ENCODE results near the gene LIN9. TPM values are rescaled to one million over a fixed set of nuclear protein-coding genes. Genes with fewer than 3 reads are reported as not detected.
"Not testable (repeated sequence)": the region's sequence is repeated elsewhere in the genome, so short reads cannot be mapped to it uniquely, and the experiment has no call there.

Gene LIN9, protein sequence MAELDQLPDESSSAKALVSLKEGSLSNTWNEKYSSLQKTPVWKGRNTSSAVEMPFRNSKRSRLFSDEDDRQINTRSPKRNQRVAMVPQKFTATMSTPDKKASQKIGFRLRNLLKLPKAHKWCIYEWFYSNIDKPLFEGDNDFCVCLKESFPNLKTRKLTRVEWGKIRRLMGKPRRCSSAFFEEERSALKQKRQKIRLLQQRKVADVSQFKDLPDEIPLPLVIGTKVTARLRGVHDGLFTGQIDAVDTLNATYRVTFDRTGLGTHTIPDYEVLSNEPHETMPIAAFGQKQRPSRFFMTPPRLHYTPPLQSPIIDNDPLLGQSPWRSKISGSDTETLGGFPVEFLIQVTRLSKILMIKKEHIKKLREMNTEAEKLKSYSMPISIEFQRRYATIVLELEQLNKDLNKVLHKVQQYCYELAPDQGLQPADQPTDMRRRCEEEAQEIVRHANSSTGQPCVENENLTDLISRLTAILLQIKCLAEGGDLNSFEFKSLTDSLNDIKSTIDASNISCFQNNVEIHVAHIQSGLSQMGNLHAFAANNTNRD
- polyA plus RNA-seq (ENCODE audit: insufficient read length in 12 of 12): 1 to 10 TPM in 10 of 12 donors, not detected in 2; 6.6 to 9.2 (median 8.5) TPM
- long read RNA-seq, donor 1: 0 reads
- long read RNA-seq, donor 2, partial matches to known transcripts: 0 of 1 reads
- long read RNA-seq, donor 2, other reads (novel, unspliced or antisense): 0 of 1 reads
- long read RNA-seq, donor 3, partial matches to known transcripts: 0 of 1 reads
- long read RNA-seq, donor 3, other reads (novel, unspliced or antisense): 0 of 1 reads
- long read RNA-seq, donor 4: 0 reads
- long read RNA-seq, donor 5: 0 reads
- long read RNA-seq, donor 6: 0 reads
- long read RNA-seq, donor 7: 0 reads
- long read RNA-seq, donor 8, partial matches to known transcripts: 0 of 1 reads
- long read RNA-seq, donor 8, other reads (novel, unspliced or antisense): 0 of 1 reads
- long read RNA-seq, donor 9, partial matches to known transcripts: 0 of 1 reads
- long read RNA-seq, donor 9, other reads (novel, unspliced or antisense): 0 of 1 reads
- long read RNA-seq, donor 10: 0 reads
- long read RNA-seq, donor 11, partial matches to known transcripts: 0 of 1 reads
- long read RNA-seq, donor 11, other reads (novel, unspliced or antisense): 0 of 1 reads

DNA sequence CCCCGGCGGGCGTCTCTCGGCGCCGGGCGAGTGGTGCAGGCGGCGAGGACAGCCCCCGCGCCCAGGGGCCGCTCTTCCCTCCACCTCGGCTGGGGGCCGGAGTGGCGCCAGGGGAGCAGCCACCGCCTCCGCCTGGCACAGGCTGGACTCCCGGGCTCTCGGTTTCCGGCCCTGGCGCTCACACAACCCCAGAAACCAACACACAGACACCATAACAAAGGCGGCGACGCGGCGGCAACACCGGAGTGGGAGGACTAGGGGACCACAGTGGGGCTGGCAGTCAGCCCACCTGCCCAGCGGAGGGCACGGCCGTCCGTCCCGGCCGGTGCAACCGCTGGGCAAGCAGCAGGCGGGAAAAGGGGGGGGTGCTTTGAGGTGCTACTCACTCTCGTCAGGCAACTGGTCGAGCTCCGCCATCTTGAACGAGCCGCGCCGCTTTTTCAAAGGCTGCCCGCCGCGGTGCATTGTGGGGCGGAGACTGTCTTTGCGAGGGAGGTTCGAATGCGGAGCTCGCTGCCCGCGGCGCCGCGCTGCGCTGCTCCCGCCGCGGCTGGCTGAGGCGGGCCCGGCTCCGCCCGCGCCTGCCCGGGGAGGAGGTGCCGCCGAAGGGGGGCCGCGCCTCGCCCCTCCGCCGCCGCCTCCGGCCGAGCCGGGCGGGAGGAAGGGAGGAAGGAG lies at the start of gene LIN9:
Gene LIN9 (minus strand): TSS at position 442 of the 675 bp plus-strand sequence. CDS start 25 bp downstream, at position 417.
- DNase-seq: peak; percentile 91

DNA sequence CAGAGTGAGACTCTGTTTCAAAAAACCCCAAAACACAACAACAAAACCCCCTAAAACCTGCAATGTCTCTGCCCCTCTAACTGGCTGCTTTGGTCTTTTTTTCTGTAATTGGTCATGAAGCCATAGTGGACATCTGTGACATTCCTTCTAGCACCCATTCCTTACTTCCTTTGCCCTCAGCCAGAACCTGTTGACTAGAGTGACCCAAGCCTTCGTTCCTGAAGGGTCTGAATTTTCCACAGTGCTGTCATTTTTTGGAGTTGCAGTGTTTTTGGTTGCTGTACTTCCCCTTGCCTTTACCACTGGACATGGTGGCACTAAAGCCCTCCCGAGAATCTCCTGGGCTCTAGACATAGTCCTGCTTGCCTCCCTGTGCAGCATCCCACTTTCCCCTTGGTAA lies 48.5 kb upstream of the LIN9 start:
- no peak for DNase-seq

DNA sequence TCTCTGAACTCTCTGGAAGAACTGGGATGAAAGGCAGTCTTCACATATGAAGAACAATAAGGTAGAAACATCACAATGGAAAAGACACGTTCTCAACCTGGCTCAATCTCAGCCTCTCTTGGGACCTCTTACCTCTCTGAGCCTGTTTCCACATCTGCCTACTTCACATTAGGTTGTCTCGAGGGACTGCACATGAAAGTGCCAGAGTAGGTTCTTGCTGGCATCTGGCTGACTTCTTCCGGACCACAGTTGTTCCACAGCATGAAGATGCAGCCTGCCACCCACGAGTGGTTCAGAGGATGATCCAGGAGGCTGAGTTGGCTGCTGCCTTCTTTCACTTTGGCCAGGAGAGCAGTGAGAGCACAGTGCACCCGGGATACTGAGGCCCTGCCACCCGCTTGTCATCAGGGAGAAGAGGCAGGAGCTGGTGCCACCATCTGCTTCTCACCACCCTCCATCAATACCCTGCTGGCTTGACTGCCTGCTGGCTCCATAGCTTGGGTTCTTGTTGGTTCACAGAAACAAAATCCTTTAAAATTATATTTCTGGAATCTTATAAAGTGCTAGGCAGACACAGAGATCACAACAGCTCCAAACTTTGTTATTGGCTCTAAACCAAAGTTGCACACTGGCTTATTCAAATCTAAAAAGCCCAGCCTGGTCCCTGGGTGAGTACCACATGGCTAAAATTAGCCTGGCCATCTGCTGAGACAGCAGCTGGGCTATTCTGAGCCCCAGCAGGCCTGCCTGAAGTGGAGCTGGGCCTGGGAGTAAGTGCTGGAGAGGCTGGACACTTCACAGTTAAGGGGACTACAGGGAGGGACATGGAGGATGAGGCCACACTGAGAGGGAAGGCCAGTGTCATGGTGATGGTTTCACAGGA lies 46.9 kb upstream of the LIN9 start:
- peak; percentile 45 for DNase-seq

DNA sequence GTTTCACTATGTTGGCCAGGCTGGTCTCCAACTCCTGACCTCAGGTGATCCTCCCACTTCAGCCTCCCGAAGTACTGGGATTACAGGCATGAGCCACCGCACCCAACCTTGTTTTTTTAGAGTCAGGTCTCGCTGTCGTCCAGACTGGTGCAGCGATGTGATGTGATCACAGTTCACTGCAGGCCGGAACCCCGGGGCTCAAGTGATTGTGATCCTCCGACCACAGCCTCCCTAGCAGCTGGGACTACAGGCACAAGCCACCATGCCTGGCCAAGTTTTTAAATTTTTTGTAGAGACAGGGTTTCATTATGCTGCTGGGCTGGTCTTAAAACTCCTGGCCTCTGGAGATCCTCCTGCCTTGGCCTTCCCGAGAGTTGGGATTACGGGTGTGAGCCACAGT lies 46.1 kb upstream of the LIN9 start:
- DNase-seq: no peak

DNA sequence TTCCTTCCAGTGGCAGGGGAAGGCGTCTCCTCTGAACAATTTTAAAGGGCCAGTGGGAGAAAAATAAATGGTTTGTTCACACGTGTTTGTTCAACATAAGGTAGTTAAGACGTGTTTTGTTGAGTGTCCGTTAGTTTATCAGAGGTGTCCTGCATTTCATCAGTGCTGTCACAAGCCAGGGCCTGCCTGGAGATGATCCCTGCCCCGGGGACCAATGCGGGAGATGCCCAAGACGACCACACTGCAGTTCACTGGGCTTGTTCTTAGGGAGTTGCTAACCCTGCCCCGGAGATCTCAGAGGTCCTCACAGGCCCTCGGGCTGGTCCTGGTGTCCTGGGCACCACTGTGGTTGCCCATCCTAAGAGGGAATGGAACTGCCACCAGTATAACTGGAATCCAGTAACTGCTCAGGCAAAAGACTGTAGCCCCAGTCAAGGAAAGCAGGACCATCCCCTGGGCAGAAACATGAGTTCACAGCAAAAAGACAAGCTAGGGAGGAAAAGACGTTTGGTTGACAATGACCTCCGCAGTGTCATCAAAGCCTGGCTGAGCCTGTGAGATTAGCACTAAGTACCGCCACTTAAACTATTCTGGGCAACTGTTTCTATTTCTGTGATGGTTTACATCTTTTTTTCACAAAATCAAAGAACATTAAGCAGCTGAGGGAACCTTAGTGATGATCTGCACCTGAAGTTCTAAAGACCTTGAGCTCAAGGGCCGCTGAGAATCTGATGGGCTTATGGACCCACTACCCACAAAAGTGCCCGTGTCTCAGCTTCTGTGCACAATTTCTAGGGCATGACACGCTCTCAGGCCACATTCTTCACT lies 44.9 kb upstream of the LIN9 start:
- no peak for DNase-seq

DNA sequence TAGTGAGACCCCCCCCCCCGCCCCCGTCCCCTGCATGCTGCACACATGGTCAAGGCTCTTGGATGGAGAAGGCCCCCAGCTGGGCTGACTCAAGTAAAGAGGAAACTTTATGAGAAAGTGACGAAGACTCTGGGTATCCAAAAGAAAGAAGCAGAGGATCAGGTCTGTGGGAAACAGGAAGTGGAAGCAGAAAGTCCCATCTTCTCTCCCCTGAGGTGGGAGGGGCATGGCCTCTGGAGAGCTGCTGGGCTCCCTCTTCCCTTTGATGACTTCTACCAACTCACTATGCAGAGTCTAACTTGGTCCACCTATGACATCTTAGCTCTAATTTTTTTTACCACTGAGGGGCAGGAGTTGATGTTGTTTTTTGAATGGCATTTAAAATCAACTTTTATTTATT lies 42.7 kb upstream of the LIN9 start:
- no peak for DNase-seq

DNA sequence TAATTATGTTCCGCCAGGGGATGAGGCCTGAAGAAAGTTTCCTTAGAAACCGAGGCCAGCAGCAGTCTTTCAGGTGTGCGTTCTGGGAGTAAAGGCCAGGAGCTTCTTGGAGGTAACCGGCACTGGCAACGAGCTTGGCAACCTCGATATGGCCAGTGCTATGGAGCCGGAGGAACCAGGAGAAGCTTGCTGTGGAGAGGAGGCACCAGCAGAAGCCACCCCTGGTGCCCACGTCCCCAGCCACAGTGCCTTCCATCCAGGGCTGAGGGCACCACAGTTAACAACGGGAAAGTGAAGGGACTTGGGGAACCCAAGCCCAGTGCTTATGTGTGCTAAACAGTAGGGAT lies 41.5 kb upstream of the LIN9 start:
- DNase-seq: no peak

DNA sequence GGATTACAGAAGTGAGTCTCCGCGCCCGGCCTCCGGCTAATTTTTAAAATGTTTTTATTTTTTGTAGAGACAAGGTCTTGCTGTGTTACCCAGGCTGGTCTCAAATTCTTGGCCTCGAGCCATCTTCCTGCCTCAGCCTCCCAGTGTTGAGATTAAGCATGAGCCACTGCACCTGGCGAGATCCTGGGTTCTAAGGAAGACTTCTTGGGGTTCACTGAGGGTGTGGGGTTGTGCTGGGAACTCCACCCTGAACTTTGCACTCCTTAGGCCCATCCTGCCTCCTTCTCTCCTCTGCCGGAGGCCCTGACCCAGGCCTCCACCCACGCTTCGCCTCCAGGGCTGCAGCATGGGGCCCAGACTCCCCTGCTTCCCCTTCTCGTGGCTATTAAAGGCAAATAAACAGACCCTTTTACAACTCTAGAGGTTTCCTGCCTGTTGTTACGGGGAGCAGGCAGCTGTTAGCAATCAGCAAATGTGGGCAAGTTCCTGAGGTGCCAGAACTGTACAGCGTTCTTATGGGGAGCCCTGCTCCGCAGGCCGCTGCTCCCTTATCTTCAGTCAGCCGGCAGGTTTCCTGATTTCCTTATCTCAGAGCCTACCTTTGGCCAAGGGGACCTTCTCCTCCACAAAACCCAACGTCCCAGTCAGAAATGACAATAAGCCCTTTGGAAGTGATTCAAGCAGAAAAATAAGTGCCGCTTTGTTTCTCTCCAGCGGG lies 41.0 kb upstream of the LIN9 start:
- DNase-seq: no peak

DNA sequence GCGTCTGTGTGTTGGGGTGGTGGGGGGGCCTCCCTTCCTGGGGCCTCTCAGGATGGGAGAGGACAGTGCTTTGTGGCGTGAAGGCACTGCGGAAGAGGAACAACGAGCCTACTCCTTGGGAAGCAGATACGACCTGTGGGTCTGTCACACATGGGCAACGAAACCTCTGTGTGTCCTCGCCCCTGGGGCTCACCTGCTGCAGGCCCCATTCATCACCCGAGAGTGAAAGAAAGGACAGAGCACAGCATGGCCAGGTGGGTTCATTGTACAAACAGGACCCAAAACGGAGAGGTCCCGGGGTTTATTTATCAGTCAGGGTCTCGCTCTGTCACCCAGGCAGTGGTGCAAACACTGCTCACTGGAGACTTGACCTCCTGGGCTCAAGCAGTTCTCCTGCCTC lies 40.1 kb upstream of the LIN9 start:
- DNase-seq: no peak

DNA sequence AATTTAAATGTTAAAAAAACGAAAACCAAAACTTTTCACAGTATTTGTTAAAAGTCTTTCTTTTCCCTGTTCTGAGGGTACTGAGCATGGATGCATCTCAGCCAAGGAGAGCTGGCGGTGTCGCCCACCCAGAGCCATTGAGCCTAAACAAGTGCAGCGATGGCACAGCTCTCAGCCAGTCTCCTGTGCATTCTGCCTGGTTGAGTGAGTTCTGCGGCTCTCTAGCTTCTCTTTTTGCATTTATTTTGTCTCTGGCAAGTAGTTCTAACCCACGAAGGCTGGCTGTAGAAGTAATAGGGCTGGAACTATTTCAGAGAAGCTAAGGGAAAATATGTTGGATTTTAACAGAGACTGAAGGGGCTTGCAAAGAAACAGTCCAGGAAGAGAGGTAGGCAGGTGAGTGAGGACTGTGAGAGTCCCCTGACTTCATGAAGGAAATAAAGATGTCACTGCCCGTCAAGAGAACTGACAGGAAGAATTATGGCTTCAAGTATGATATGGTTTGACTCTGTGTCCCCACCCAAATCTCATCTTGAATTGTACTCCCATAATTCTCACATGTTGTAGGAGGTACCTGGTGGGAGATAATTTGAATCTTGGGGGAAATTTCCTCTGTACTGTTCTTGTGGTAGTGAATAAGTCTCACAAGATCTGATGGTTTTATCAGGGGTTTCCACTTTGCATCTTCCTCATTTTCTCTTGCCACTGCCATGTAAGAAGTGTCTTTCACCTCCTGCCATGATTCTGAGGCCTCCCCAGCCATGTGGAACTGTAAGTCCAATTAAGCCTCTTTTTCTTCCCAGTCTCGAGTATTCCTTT lies 35.7 kb upstream of the LIN9 start:
- DNase-seq: no peak

DNA sequence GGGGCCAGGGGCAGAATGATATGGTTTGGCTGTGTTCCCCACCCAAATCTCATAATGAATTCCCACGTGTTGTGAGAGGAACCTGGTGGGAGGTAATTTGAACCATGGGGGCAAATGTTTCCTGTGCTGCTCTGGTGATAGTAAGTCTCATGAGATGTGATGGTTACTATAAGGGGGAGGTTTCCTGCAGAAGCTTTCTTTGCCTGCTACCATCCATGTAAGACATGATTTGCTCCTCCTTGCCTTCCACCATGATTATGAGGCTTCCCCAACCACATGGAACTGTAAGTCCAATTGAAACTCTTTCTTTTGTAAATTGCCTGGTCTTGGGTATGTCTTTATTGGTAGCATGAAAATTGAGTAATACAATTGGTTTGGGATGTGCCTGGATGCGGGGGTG lies 33.7 kb upstream of the LIN9 start:
- DNase-seq: no peak

DNA sequence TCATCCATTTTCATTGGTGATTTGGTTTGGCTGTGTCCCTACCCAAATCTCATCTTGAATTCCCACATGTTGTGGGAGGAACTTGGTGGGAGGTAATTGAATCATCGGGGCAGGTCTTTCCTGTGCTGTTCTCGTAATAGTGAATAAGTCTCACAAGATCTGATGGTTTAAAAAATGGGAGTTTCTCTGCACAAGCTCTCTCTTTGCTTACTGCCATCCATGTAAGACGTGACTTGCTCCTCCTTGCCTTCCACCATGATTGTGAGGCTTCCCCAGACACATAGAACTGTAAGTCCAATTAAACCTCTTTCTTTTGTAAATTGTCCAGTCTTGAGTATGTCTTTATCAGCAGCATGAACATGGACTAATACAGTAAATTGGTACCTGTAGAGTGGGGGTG lies 31.1 kb upstream of the LIN9 start:
- not testable (repeated sequence) for DNase-seq

DNA sequence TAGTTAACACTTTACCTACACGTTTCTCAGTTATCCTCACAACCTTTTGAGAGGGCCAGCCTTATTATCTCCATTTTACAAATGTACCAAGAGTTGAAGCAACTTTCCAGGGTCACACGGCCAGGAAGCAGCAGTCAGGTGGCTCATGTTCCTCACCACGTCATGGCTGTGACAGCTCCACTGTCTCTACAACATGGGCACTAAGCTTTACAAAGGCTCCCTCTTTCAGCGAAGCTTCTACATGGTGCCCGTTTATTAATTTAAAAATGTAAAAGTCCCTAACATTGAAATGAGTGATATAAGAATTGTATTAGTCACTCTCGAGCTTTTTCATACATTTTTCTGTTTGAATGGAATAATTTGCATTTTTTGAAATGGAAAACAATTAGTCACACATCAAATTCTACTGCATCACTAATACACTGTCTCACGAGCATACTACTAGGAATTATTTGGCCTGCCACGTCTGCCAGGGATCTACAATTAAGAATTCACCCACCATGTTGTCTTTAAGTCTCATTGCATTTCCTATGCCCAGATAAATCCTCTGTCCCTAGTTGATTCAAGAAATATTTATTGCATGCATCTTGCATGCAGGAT lies 28.4 kb upstream of the LIN9 start:
- no peak for DNase-seq

DNA sequence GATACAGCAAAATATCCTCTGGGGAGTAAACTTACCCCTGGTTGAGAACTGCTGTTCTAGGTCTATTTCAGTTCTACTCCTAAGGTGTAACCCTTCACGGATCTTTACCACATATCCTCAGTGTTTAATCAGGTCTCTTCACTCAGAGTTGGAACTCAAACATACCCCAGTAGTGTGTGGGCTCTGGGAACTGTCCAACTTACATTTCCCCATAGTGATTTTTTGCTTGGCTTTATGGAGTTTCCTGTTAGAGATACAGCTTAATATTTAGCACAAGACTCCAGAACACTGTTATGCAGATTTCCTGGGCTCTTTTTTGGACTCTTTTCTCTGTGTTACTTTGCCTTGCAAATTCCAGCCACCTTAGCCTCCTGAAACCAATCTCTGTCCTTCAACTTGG lies 26.7 kb upstream of the LIN9 start:
- DNase-seq: no peak

DNA sequence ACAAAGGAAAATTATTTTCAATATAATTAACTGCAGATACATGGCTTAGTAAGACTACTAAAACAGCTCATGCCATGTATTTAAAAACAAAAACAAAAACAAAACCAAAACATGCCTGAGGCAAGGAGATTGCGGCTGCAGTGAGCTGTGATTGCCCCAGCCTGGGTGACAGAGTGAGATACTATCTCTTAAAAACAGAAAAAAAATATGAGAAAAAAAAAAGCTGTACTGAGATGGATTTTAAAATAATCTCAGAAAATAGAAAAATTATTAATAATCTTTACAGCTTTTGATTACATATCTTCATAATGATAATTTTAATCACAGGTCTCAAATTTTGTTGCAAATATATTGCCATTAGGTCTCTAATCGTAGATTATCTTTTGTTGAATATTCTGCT lies 24.0 kb upstream of the LIN9 start:
- no peak for DNase-seq

DNA sequence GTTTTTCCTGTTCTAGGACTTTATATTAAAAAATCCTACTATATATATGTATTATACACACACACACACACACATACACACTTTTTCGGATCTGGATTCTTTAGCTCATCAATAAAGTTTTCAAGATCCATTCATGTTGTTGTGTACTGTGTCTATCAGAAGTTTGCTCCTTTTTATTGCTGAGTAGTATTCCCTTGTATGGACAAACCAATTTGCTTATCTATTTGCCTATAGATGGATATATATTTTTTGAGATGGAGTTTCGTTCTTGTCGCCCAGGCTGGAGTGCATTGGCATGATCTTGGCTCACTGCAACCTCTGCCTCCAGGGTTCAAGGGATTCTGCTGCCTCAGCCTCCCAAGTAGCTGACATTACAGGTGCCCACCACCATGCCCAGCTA lies 20.3 kb upstream of the LIN9 start:
- DNase-seq: no peak

DNA sequence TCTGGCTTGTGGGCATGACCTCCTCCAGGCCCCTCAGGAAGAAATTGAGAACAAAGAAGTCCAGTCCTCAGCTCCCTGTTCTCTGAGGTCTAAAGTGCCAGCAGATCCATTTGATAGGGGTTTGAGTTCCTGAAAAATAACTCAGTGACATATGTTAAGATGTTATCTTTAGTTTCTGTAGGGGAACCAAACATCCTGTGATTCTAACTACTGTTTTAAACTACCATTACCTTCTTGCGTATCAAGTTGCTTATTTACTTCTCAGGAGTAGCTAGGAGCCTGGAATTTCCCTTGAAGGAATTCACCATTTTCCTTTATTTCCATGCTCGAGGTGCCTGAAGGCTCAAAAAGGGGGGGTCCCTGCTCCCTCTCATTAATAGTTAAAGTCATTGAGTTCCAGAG lies 18.8 kb upstream of the LIN9 start:
- DNase-seq: no peak

DNA sequence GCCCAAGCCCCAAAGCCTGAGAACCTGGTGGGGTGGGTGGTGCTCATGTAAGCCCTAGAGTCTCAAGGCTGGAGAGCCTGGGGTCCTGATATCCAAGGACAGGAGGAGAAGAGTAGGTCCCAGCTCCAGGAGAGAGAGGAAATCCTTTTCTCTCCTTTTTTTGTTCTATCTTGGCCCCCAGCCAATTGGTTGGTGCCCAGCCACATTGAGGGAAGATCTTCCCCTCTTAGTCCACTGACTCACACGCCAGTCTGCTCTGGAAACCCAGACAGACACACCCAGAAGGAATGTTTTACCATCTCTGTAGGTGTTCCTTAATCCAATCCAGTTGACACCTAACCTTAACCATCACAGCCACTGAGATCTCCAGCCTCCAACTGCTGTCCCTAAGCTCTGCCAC lies 16.2 kb upstream of the LIN9 start:
- DNase-seq: no peak
